GM15510 (cell line): Measurements from ENCODE around the gene GNA14.

Experiments used
- POLR2A ChIP-seq: IDR thresholded peaks from 3 replicates; pipeline ENCODE4 v1.6.1; 2011; ENCODE audit warnings: borderline replicate concordance; ENCODE audit not compliant: insufficient read length; ENCODE audit errors: extremely low read depth

The GNA14 gene

GRCh38 chr9:77647267-77648233 lies 572 bp downstream of the GNA14 start:
- TF ChIP-seq POLR2A: no peak

GRCh38 chr9:77643871-77644270 lies 4.3 kb downstream of the GNA14 start:
- no peak for TF ChIP-seq POLR2A

- TF ChIP-seq POLR2A: no peak
These were observed 7.2 kb downstream of the GNA14 start for GRCh38 chr9:77640741-77641580.

- no peak for TF ChIP-seq POLR2A
These were observed 15.5 kb downstream of the GNA14 start for GRCh38 chr9:77632652-77633051.

GRCh38 chr9:77616191-77616590 lies 31.9 kb downstream of the GNA14 start:
- TF ChIP-seq POLR2A: no peak

- no peak for TF ChIP-seq POLR2A
These were observed 33.5 kb downstream of the GNA14 start for GRCh38 chr9:77614645-77615044.

GRCh38 chr9:77606526-77606925 lies 41.6 kb downstream of the GNA14 start:
- TF ChIP-seq POLR2A: no peak

GRCh38 chr9:77605449-77606220 lies 42.5 kb downstream of the GNA14 start:
- TF ChIP-seq POLR2A: no peak

- no peak for TF ChIP-seq POLR2A
These were observed 43.8 kb downstream of the GNA14 start for GRCh38 chr9:77604316-77604715.

- no peak for TF ChIP-seq POLR2A
These were observed 45.3 kb downstream of the GNA14 start for GRCh38 chr9:77602852-77603251.

- no peak for TF ChIP-seq POLR2A
These were observed 46.5 kb downstream of the GNA14 start for GRCh38 chr9:77601476-77602099.

GRCh38 chr9:77600810-77601209 lies 47.3 kb downstream of the GNA14 start:
- no peak for TF ChIP-seq POLR2A

- no peak for TF ChIP-seq POLR2A
These were observed 48.6 kb downstream of the GNA14 start for GRCh38 chr9:77599492-77599891.

GRCh38 chr9:77598991-77599390 lies 49.1 kb downstream of the GNA14 start:
- TF ChIP-seq POLR2A: no peak
